GM18508 (cell line): ENCODE results near the gene MYOF.
"Not testable (repeated sequence)": the region's sequence is repeated elsewhere in the genome, so short reads cannot be mapped to it uniquely, and the experiment has no call there.

ENCODE experiments used
- ATAC-seq: cut with Tn5 transposase; IDR thresholded peaks from one replicate; pipeline ENCODE4 v1.9.1; 2021; ENCODE audit warnings: moderate number of reproducible peaks; ENCODE audit not compliant: insufficient read depth, unreplicated experiment

Gene MYOF

DNA sequence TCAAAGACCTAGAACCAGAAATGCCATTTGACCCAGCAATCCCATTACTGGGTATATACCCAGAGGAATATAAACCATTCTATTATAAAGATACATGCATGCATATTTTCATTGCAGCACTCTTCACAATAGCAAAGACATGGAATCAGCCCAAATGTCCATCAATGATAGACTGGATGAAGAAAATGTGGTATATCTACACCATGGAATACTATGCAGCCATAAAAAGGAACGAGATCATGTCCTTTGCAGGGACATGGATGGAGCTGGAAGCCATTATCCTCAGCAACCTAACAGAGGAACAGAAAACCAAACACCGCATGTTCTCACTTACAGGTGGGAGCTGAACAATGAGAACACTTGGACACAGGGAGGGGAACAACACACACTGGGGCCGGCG lies 123.7 kb downstream of the MYOF start:
- ATAC-seq: not testable (repeated sequence)

DNA sequence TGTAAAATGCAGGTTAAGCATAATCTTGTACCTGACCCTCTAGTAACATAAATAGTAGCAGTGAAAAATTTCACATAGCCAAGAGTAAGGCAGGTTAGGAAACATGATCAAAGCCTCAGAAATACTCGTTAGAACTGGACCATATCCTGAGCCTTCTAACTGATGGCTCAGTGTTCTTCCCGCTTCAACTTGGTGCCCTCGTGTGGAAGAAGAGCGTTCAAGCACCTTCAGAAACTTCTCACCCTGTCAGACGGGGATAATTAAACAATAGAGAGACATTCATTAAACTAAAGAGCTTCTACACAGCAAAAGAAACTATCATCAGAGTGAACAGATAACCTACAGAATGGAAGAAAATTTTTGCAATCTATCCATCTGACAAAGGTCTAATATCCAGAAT lies 124.5 kb downstream of the MYOF start:
- no peak for ATAC-seq

DNA sequence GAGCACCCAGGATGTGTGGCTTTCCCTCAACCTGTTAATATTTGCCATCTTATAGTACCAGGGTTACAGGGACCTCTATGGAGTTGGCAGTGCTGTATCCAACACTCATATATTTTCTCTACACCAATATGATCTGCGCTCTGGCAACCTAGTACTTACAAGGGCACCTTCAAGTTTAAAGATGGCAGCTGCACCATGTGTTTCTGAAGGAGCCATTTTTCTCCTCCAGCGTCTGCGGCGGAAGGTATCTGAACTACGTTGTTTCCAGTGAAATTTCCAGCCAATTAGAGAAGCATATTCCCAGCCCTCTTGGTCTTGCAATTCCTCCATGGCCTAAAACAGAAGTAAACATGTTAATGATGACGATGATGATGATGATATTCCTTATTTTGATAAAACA lies 125.6 kb downstream of the MYOF start:
- ATAC-seq: no peak

DNA sequence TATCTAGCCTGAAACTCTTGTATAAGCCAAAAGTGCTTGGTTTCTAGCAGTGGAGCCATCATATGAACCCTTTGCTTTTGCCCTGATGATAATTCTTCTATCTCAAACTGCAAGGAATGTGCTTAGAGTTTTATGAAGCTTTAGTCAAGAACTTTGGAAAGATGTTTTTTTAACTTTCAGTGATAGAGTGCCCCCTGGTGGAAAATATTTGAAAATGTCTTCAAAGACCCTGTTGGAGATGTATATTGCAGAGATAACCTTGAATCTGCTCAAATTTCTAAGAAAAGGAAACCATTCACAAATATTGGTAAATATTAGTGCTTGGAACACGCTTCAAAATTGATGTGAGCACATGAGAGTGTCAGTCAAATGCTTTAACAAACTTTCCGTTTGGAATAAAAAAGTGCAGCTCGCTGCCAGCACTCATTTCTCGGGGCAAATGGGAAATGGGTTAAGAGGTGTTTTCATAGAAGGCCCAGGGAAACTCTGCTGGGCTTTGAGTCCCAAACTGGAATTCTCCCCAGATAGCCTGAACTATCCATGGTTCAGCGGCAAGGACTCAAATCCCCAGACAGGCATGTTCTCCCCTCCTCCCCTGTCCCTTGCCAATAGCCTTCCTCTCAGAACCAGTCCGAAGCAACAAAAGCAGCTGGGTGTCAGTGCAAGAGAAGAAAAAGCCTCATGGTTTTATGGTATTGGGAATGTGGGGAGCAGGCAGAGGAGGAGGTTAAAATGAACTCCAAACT lies 129.3 kb downstream of the MYOF start:
- no peak for ATAC-seq

DNA sequence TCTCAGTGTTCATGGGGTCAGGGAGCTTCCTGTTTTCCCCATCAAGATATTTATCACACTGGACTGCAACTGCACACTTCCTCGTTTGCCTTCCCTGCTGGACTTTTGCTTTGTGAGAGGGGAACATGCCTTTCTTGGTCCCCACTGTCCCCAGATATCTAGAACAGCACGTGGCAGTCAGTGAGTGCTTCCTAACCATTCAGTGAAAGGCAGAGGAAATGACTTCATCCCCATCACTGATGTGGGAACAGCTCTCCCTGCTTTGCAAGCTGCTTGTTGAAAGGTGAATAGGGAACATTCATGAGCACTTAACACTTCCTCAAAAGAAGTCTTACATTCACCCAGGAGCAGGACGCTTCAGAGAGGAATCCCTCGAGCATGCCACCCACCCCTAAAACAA lies 135.4 kb downstream of the MYOF start:
- no peak for ATAC-seq

DNA sequence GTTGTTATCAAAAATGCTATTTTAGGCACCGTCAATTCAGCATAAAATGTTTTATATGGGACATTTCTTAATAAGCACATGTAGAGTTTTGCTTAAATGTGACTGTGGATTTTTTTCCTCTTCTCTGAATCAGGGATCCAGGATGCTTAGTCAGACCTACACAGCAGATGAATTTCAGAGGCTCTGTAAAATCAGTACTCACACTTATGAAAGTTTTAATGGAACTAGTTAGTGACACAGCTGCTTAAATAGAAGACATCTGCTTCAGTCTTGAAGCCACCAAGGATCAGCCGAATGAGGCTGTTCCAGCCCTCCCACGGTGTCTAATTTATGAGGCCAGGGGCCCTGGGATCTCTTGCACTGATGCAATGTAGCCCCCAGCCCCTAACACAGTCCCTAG lies 136.0 kb downstream of the MYOF start:
- no peak for ATAC-seq

DNA sequence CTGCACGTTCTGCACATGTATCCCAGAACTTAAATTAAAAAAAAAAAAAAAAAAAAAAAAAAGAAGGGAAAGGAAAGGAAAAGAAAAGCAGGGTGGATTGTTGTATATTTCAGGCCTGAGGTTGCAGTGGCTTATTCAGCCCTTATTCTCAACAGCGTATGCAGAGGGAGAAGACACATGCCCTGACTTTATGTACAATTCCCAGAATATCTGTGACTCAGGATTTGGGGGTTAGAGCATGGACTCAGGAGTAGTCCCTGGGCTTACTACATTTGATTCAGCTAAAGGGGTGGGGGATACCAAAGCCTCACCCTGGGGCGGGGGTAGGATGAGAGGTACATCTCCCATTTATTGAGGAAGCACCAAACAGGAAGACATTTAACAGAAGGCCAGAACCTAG lies 137.4 kb downstream of the MYOF start:
- ATAC-seq: no peak

DNA sequence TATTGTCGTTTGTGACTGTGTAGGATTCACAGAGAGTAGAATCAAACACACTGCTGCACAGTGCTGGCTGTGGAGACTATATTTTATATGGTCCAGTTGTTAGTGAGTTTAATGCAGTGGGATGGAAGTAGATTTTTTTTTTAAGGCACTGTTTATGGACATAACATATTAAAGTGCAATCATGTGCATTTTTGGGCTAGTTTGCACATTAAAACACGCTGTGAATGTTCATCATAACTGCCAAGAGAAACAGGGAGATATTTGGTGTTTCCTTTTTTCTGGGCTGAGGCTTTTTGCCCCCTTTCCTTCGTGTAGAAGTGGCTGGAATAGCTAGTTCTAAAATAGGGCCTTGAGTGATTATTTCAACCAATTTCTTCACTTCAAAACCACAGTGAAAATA lies 139.2 kb downstream of the MYOF start:
- no peak for ATAC-seq

DNA sequence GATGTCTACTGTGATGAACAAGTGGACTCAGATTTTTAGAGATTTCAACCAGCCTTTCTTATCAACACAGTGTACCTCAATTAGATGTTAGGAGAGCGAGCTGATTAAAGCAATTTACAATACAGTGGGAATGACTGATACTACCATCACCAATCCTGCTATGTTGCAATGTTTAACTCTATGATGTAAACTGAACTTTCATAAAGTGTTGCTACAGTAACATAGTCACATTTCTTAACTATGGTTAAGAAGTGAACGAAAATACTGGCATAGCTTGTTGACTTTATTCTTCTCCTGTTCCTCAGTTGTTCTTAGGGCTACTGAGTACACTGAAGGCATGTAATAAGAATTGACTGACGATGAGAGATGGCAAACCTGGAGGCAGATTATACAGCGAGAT lies 139.8 kb downstream of the MYOF start:
- ATAC-seq: no peak

DNA sequence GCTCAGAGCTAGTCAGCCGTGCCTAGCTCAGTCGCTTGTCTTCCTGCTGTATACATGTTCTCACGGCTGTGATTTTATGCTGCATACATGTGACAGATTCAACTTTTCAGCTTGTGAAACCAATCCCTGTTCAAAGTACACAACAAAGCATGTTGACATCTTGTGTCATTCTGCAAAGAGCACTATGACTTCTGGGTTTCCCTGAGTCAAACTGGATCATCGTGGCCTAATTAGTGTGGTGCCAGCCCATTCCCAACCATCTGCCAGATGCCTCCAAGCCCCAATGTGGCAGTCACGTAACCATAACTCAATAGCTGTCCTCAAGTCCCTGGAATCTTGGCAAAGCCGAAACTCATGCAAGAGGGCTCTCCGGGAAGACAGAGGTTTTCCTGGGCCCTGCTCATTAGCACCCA lies 144.8 kb downstream of the MYOF start:
- ATAC-seq: no peak

DNA sequence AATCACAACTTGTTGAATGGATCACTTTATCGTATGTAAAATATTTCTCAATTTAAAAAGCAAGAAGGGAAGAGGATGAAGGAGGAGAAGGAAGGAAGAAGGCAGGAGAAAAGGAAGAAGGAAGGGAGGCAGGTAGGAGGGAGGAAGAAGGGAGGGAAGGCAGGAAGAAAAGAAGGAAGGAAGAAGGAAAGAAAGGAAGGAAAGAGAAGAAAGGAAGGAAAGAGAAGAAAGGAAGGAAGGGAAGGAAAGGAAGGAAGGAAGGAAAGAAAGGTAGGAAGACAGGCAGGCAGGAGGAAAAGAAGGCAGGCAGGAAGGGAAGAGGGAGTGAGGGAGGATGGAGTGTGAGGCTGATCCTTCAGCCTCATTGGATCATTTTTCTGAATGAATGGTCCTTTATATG lies 145.5 kb downstream of the MYOF start:
- ATAC-seq: no peak

DNA sequence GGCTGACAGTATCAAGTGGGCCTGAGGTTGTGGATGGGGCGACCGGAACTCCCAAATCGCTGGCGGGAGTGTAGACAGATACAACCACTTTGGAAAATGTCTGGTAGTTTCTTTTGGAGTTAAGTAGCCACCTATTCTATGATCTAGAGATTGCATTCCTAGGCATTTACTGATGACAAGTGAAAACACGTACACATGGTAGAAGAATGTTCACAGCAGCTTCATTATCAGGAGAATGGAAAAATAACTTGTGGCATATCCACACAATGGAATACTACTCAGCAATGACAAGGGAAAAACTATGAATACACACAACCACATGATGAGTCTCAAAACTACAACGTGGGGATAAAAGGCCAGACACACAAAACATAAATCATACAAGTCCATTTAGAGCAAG lies 146.0 kb downstream of the MYOF start:
- no peak for ATAC-seq

DNA sequence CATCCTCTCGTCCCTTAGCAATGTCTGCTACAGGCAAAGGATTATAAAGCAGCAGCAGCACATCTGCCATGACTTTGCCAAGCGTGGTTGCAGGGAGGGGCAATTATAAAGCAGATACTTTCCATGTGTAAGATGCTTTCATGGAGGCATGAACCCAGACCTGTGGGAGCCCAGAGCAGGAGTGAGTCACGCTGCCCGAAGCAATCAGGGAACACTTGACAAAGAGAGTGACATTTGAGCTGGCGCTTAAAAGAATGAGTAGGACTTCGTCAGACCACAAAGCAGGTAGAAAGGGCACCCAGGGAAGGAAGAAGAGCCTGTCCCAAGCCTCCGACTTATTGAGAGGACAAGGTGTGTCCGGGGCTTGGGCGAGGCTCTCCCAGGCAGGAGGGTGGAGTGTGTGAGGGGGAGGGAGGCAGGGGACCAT lies 147.2 kb downstream of the MYOF start:
- ATAC-seq: no peak

DNA sequence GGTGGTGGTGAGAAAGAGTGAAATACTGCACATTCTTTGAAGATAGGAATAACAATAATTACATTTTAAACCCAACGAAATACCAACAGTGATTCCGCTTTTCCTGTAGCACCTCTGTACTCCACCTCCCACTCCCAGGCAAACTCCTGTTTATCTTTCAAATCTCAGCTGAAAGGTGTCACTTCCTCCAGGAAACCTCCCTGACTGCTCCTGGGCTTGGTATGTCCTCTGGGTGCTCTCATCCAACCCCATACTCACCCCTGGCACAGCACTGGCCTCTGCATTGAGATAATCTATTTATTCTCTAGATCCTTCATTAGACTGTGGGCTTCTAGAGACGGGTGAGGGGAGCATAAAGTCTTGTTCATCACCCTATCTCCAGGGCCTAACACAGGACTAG lies 148.0 kb downstream of the MYOF start:
- ATAC-seq: no peak

DNA sequence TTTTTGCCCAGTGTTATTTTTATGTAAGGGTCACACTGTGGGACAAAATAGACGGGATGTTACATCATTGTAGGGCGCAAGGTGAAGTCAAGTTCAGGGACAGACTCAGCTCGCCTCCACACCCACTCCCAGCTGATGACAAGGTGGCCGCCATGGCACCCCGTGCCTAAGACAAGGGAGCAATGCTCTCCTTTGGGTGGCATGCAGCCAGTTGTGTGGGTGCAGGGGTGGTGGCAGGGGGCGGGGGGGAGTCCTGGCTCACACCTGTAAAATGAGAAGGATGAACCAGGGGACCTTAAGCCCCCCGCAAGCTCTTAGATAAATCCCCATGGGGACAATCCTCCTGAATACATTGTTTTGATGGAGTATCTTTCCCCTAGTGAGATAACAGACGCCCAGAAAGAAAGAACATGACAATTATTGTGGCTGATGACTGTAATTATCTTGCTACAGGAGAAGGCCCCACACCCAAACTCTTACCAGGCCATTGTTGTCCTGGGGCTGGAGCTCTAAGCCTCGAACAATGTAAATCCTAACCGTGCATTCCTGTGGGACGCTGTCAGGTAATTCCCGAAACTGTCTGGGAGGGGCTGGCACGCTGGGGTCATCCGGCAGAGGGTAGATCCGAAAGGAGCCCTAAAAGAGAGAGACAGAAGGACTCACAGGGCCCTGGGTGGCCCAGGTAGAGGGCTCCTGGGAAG lies 148.7 kb downstream of the MYOF start:
- no peak for ATAC-seq

DNA sequence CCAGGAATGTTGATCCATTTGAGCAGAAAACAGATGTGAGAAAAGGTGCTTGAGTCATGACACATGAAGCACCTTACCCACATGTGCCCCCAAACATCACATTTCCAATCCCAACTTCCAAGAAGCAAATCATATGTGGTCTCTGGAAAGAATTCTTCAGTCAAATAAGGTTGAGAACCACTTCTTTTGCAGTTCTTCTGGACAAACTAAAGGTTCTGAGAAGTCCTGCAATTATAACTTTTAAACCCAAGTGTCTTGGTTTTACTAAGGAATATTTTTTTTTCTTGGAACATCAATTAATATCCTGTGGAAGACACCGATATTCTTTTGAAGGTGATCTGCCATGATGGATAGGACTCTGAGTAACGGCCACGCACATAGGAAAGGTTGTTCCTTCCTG lies 151.3 kb downstream of the MYOF start:
- no peak for ATAC-seq

DNA sequence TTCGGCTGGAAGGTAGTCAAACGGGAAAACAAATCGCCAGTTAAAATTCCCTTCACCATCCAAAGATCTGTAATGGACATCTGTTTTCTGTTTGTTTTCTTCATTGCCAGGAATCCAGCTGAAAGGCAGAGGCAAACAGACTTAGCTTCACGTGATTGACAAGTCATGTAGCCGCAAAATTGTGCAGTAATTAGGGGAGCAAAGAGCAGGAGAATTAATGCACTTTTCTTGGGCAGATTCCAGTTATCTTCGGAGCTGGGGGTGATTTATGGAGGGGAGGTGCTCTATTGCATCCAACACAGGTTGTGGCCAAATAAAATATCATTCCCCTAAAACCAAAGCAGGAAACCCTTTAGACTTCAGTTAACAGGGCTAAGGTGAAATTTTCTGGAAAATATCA lies 162.2 kb downstream of the MYOF start:
- ATAC-seq: no peak

DNA sequence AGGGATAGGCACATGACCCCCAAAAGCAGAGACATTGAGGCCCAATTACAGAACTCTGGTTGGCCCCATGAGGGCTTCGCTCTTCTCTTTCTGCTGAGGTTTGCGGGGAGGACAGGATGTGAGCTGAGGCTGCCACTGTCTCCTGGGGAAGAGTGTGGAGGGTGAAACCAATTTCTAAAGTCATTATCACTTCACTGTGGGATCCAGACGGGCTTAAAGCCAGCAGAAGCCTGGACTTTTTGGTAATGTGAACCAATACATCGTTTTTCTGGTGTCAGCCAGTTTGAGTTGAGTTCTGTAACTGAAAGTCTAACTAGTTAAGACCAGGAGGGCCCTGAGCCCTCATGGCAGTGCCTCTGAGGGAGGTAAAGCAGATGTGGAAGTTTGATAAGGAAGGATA lies 163.0 kb downstream of the MYOF start:
- ATAC-seq: no peak

DNA sequence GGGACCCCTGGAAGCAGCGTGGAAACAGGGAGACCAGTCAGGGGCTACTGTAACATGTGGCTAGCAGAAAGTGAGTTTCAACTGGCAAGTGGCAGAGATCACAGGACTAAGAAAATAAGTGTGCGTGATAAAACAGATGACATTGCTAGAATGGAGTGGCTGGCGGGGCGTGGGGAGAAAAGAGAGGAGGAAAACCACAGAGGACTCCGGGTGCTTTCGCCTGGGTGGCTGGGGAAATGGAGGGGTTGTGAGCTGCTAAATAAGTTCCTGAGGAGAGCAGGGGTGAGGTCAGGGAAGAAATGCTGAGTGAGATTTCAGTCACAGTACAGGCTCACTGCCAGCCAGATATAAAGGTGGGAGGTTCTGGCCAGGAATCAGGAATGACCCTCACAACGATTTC lies 166.9 kb downstream of the MYOF start:
- ATAC-seq: no peak

DNA sequence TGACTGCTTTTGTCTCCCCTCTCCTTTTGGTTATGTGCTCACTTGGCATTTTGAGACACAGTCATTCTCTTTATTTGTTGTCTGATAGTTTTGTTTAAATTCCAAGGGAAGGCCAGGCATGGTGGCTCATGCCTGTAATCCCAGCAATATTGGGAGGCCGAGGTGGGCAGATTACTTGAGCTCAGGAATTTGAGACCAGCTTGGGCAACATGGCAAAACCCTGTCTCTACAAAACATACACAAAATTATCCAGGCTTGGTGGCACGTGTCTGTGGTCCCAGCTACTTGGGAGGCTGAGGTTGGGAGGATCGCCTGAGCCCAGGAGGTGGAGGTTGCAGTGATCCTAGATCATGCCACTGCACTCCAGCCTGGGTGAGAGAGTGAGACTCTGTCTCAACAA lies 167.5 kb downstream of the MYOF start:
- ATAC-seq: not testable (repeated sequence)

DNA sequence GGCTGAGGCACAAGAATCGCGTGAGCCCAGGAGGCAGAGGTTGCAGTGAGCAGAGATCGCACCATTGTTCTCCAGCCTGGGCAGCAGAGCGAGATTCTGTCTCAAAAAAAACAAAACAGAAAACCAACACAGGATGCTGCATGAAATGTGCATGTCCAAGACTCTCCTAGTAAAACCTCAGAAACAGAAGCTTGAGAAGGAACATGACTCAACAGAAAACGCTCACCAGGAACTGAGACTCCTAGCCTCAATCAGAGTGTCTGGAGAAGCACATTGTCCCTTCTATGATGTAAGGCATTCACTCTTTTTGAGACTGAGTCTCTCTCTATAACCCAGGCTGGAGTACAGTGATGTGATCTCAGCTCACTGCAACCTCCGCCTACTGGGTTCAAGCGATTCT lies 168.3 kb downstream of the MYOF start:
- ATAC-seq: no peak

DNA sequence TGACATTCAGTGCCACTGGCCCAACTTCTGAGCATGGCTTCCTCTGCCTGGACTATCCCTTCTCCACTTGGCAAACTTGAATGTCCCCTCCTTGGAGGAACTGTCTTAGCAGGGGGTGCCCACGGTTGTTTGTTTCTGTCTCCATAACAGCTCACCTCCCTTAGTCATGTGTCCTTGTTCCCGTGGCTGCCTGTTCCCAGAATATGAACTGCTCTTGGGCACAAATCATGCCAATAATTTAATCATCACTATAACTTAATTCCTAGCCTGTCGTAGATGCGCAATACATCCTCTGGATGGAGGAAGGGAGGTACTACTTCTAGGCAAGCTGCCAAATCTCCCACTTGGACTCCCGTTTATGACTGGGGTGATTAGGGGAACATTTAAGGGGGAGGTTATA lies 173.1 kb downstream of the MYOF start:
- no peak for ATAC-seq
